Body of pancreas (tissue), 4 donors: ENCODE results near the gene DNAI7.

Experiments used
- CTCF ChIP-seq, 7 experiments: fragments of 450-650 bp in 4 of 7; fragments of 200-600 bp in 3 of 7; sonication (generic) in 3 of 7; IDR thresholded peaks; one replicate each; pipeline ENCODE4 v1.5.1; 2016 to 2019; ENCODE audit warnings: antibody characterized with exemption in 7 of 7
- POLR2A ChIP-seq, 3 donors: fragments of 450-650 bp; IDR thresholded peaks; one replicate each; pipeline ENCODE4 v1.6.1; 2016; ENCODE audit warnings: antibody characterized with exemption in 3 of 3, mild to moderate bottlenecking in 2 of 3

- no peak for TF ChIP-seq CTCF (IDR thresholded peaks at IDR 0.05)
- no peak for TF ChIP-seq POLR2A (IDR thresholded peaks at IDR 0.05)
Measured at GRCh38 chr12:25207411-25207810, 12.5 kb upstream of the DNAI7 start.
